GM23248 (cell line): ENCODE results near the gene CDH13.

ENCODE experiments used
- EZH2 ChIP-seq: fragments of 200-600 bp; sonication (generic); IDR thresholded peaks from 2 replicates; pipeline ENCODE4 v1.6.1; 2018; ENCODE audit warnings: antibody characterized with exemption, mild to moderate bottlenecking; ENCODE audit not compliant: insufficient read depth, poor library complexity, severe bottlenecking
- EZH2phosphoT487 ChIP-seq: fragments of 200-600 bp; sonication (generic); IDR thresholded peaks from 2 replicates; pipeline ENCODE4 v1.6.1; 2018; ENCODE audit warnings: antibody characterized with exemption, moderate library complexity, mild to moderate bottlenecking, low read depth; ENCODE audit not compliant: insufficient read depth

DNA sequence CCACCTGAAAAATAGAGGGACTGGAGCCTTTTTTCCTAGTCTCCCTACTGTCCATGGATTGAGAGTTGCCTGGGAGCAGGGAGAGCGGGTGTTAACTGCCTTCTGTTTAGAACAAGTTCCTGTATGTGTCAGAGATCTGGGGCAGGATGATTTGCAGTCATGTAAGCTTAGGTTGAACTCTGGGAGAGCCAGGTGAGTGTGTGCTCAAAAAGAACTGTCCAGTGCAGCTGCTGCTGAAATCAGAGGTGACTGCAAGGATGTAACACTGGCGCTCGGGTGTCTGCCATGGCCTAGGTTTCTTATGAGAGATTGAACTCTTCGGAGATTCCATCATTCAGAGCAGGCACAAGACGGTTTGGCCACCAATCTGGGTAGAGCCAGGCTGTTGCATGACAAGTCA is 432.5 kb downstream of the CDH13 start:
- TF ChIP-seq EZH2phosphoT487 (no peak), EZH2 (no peak)
